Measurements from ENCODE around the gene CLCNKB.
A peak's percentile ranks its signal among the peaks of the same experiment; 100 is the strongest.
"Not testable (repeated sequence)": the region's sequence is repeated elsewhere in the genome, so short reads cannot be mapped to it uniquely, and the experiment has no call there.

Gene CLCNKB

GRCh38 chr1:16026723-16027484 is 16.7 kb upstream of the CLCNKB start:
- DNase-seq (ENCODE audit: low spot score): no peak
- in situ Hi-C loops (cut with MboI; ENCODE audit: low pct_unique_long_range_greater_than_20kb, low sequenced_read_pairs, unreplicated experiment): no loop called here
- no peak for TF ChIP-seq CTCF (IDR thresholded peaks at IDR 0.05; ENCODE audit: extremely low read depth, insufficient read depth, missing control alignments)

GRCh38 chr1:16028237-16029002 is 15.2 kb upstream of the CLCNKB start:
- in situ Hi-C loops (cut with MboI; ENCODE audit: low pct_unique_long_range_greater_than_20kb, low sequenced_read_pairs, unreplicated experiment): no loop called here
- DNase-seq (ENCODE audit: low spot score): no peak
- no peak for TF ChIP-seq CTCF (IDR thresholded peaks at IDR 0.05; ENCODE audit: extremely low read depth, insufficient read depth, missing control alignments)

DNA sequence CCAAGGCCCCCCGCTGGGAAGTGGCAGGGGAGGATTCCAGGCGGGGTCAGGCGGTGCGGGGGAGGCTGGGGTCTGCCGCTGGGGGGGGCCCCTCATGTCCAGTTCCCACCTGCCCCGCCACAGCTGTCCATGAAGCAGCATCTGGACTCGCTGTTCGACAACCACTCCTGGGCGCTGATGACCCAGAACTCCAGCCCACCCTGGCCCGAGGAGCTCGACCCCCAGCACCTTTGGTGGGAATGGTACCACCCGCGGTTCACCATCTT is 14.6 kb upstream of the CLCNKB start:
- DNase-seq (ENCODE audit: low spot score); in situ Hi-C loops (cut with MboI; ENCODE audit: low pct_unique_long_range_greater_than_20kb, low sequenced_read_pairs, unreplicated experiment): not testable (repeated sequence)

- in situ Hi-C loops (cut with MboI; ENCODE audit: low pct_unique_long_range_greater_than_20kb, low sequenced_read_pairs, unreplicated experiment): no loop called here
- DNase-seq (ENCODE audit: low spot score): no peak
- no peak for TF ChIP-seq CTCF (IDR thresholded peaks at IDR 0.05; ENCODE audit: extremely low read depth, insufficient read depth, missing control alignments)
Observed at GRCh38 chr1:16029288-16029687, 14.3 kb upstream of the CLCNKB start.

GRCh38 chr1:16031551-16031950 is 12.0 kb upstream of the CLCNKB start:
- no peak for DNase-seq (ENCODE audit: low spot score)
- no peak for TF ChIP-seq CTCF (IDR thresholded peaks at IDR 0.05; ENCODE audit: extremely low read depth, insufficient read depth, missing control alignments)
- in situ Hi-C loops (cut with MboI; ENCODE audit: low pct_unique_long_range_greater_than_20kb, low sequenced_read_pairs, unreplicated experiment): no loop called here

DNA sequence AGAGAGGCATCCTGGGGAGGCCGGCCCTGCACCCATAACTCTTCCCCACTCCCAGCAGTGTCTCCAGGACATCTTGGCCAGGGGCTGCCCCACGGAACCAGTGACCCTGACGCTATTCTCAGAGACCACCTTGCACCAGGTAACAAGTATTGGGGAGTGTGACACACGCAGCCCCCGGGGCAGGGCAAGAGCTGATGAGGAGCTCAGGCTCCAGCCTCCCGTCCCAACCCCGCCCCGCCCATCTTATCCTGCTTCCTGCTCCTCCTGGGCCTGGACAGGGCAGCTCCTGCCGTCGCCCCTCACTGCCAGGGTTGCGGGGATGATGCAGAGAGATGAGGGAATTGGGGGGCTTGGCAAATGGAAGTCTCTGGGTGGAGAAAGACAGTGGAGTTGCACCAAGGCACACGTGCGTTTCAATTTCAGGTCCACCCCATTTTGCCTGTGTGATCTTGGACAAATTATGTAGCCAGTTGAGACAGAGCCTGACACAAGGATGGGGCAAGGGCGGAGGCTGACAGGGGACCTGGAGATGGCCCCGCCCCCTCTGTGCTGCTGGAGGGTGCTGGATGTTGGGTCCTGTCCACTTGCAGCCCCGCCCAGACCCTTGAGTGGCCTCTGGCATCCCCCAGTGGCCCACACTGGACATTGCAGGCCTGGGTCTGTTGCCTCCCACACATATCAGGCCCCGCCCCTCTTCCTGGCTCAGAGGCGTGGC is 11.0 kb upstream of the CLCNKB start:
- in situ Hi-C loops (cut with MboI; ENCODE audit: low pct_unique_long_range_greater_than_20kb, low sequenced_read_pairs, unreplicated experiment): no loop called here
- DNase-seq (ENCODE audit: low spot score): peak; percentile 92
- TF ChIP-seq CTCF (IDR thresholded peaks at IDR 0.05; ENCODE audit: extremely low read depth, insufficient read depth, missing control alignments): peak; percentile 96

DNA sequence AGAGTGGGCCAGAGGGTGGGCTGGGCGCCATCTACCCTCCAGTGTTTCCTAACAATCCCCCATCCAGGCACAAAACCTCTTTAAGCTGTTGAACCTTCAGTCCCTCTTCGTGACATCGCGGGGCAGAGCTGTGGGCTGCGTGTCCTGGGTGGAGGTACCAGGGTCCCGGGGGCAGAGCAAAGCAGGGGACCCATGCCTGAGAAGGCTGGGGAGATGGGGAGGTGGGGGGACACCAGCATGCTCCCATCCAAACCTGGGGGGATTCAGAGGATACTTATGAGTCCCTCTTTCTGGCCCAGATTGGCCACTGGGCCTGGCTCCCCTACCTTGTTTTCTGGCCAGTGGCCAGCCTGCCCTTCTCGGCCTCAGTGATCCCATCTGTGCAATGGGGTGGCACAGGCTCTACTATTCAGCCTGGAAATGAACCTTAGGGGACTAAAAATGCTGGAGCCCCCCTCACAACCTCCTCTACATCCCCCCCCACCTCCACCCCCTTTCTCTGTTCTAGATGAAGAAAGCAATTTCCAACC is 10.4 kb upstream of the CLCNKB start:
- DNase-seq (ENCODE audit: low spot score); in situ Hi-C loops (cut with MboI; ENCODE audit: low pct_unique_long_range_greater_than_20kb, low sequenced_read_pairs, unreplicated experiment): not testable (repeated sequence)

- DNase-seq (ENCODE audit: low spot score); in situ Hi-C loops (cut with MboI; ENCODE audit: low pct_unique_long_range_greater_than_20kb, low sequenced_read_pairs, unreplicated experiment): not testable (repeated sequence)
Observed at GRCh38 chr1:16036461-16036860, 7.1 kb upstream of the CLCNKB start.

All from GM13977 (cell line).